Head of caudate nucleus (tissue), 42 donors: ENCODE results near the gene REV1.
"Not testable (repeated sequence)": the region's sequence is repeated elsewhere in the genome, so short reads cannot be mapped to it uniquely, and the experiment has no call there.

Experiments
- DNase-seq, 42 donors: peaks; one replicate each; pipeline versions ENCODE4 v3.0.0 to v3.0.0-alpha.2; 2020 to 2021; ENCODE audit warnings: mixed read lengths in 7 of 42
- intact Hi-C: fragments of 100-400 bp; cut with DNase I; formaldehyde crosslinking; loops from one replicate; pipeline ENCODE4 v1.15.0; 2022

Gene REV1

GRCh38 chr2:99489761-99490622 lies at the start of gene REV1:
TSS of gene REV1 (minus strand) at chr2:99490017. CDS start at chr2:99464975, 25,042 bp downstream.
- DNase-seq, result peak; percentile 78 to 96 (median 91)
- intact Hi-C loops, result loop anchor here (1.0 kb wide), 1 partner anchor 153 kb away; the partner anchor contains the start of gene EIF5B

DNA sequence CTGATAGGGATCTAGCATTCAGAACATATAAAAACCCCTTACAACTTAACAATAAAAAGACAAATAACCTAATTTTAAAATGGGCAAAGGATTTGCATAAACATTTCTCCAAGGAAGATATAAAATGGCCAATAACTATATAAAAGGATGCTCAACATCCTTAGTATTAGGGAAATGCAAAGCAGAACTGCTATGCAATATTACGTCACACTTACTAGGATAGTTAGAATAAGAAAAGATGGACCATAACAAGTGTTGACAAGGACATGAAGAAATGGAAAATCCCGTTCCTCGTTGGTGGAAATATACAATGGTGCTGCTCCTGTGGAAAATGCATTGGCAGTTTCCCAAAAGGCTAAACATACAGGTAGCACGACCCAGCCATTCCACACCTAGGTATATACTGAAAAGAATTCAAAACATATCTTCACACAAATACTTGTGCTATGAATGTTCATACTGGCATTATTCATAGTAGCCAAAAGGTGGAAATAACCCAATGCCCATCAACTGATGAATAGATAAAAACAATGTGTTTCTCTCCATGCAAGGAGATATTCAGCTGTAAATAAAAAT lies 48.2 kb upstream of the REV1 start:
- no peak for DNase-seq
- intact Hi-C loops, result no loop called here

- DNase-seq, result no peak
- intact Hi-C loops, result no loop called here
Observed at GRCh38 chr2:99524056-99524455, 34.2 kb upstream of the REV1 start.

DNA sequence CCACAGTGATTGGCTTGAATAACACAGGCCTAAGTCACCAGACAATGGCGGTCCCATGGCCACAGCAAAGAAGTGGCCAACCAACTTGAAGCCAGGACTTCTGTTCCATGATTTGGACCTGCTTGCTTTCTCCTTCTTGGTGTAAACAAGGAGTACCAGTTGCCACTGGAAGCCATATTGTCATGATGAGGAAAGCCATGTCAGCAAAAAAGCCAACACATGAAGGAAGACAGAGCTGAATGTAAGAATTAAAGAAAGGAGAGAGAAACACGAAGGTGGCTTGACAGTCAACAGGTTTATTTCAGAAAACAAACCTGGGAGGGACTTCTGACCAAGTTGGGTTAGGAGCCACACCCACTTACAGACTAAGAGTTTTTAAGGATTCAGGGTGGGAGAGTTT lies 32.3 kb upstream of the REV1 start:
- no peak for DNase-seq
- intact Hi-C loops, result no loop called here

GRCh38 chr2:99520813-99521212 lies 31.0 kb upstream of the REV1 start:
- intact Hi-C loops, result no loop called here

GRCh38 chr2:99520195-99520594 lies 30.4 kb upstream of the REV1 start:
- intact Hi-C loops, result no loop called here
- no peak for DNase-seq

More at GRCh38 chr2:99520813-99521212, 31.0 kb upstream of the REV1 start:
- DNase-seq, result no peak

DNA sequence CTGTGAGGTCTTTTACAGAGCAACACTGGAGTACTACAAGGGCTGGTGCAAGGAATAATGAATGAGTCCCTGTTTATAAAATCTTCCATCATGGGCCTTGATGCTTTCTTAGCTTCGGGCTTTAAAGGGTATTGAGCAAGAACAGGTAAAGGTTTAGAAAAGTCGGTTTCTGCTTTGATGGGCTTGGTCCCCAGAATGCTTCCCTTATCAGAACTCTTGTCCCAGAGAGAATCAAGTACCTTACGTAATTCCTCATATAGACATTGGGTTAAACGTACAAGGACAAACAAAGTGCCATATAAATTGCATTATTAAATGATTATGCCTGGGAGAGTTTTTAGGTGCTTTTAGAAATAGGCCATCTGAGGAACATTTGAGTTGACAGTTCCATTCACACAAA lies 24.5 kb upstream of the REV1 start:
- intact Hi-C loops, result no loop called here
- no peak for DNase-seq

DNA sequence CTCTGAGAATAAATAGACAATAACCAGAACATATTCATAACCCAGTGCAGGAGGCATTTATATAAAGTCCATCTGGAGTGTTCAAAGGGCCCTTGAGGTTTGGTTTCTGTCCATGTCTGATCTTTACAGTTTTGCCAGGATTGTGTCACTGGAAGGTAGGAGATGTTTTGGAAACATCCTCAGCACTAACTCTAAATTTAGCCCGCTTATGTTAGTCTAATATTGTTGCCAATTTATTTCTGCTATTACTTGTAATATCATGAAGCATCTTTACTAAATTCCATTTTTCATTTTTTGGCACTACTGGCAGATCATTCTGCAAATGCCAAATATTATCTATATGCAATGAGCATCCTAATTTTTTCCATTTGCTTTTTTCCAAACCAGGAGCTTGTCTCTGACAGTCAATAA lies 22.4 kb upstream of the REV1 start:
- no peak for DNase-seq
- intact Hi-C loops, result no loop called here

DNA sequence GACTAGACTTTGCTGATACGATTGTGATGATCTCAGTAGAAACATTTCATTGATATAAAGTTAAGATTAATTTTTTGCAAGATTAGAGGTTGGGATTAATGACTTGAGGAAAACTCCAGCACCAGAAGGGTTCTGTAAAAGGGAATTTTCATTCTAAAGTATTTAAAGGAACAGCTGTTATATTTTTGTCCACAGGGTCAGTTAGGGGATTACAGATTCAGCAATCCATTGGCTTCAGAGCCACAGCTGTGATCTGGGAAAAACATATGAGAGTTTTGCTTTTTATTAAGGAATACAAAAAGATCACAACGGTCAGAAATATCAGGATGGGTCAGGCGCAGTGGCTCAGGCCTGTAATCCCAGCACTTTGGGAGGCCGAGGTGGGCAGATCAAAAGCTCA lies 19.6 kb upstream of the REV1 start:
- no peak for DNase-seq
- intact Hi-C loops, result no loop called here

DNA sequence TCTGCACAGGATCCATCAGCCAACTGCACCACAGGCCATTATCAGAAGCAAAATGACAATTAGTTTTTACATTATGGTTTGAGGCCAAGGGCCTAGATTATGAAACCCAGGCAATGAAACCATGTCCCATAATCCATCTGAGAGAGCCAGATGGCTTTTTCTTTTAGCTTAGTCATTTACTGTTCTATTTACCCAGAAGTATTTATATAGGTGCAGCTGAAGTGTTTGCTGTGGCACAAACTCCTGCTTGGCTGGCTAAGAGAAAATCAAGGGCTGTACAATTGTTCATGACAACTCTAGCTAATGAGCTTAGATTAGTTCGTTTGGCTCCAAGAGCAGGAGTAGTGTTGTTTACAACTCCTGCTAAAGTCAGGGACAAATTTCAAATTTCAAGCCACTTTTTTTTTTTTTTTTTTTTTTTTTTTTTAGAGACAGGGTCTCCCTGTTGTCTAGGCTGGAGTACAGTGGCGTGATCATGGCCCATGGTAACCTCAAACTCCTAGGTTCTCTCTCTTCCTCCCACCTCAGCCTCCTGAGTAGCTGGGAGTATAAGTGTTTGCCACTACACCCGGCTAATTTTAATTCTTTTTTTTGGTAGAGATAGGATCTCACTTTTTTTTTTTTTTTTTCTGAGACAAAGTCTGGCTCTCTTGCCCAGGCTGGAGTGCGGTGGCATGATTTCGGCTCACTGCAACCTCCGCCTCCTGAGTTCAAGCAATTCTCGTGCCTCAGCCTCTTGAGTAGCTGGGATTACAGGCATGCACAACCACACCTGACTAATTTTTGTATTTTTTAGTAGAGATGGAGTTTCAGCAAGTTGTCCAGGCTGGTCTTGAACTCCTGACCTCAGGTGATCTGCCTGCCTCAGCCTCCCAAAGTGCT lies 18.4 kb upstream of the REV1 start:
- intact Hi-C loops, result no loop called here
- no peak for DNase-seq

DNA sequence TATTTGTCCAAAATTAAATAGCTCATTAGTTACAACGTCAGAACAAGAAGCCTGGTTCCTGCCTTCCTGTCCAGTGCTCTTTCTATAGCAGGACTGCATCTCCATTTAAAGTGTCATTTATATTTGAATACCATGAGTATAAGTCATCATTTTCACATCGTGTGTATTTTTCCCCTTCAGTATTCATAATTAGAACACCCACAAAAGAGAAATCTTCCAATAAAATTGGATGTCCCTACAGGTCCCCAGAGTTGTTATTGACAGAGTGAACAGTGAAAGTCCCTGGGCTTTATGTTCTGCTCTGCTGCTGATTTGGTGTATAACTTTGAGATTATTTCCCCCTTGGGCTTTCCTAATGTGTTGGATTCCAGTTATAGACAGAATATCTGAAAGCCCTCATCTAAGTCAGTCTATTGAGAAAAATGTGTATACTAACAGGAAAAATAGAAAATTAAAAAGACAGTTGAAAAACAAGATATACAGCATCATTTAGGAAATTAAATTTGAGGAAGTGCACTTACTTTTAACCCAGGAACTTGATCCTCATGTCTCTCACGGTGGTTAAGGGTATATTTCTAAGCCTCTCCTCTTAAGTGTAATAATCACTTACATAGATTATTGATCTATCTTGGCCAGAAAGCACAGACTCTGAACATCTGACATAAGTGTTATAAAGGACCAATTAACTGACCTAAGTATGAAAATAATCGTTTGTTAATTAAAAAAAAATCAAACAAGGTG lies 15.2 kb upstream of the REV1 start:
- intact Hi-C loops, result no loop called here
- DNase-seq, result no peak

- intact Hi-C loops, result not testable (repeated sequence)
- peak in 15 of 42 donors; percentile 1 to 55 (median 14) for DNase-seq
Observed at GRCh38 chr2:99503662-99504416, 14.0 kb upstream of the REV1 start.

- no peak for DNase-seq
- intact Hi-C loops, result no loop called here
Observed at GRCh38 chr2:99496021-99496420, 6.2 kb upstream of the REV1 start.

DNA sequence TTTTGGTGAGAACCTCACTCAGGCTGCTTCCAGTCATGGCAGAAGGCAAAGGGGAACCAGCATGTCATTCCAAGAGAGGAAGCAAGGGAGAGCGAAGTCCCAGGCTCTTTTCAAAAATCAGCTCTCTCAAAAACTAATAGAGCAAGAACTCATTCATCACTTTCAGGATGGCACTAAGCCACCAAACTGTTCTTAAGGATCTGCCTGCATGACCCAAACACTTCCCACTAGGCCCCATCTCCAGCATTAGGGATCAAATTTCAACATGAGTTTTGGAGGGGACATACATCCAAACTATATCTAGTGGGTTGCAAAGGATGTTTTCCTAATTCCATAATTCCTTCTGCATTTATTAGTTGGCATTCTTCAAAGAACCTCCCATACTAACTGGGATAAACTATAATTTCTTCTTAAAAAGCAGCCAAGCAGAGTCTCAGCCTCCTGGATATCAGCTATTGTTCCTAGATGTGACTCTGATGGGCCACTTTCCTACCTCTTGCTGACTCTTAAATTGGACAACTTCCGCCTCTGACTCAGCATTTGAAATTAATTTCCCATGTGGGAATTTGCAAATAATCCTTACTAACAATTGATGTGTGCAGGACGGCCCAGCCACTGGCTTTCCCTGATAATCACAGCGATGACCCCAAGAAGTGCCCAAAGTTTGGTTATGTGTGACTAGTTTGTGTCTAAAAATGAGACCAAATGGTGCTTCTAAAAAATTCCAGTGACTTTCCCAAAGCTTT lies 5.5 kb upstream of the REV1 start:
- intact Hi-C loops, result no loop called here
- DNase-seq, result no peak

- no peak for DNase-seq
- intact Hi-C loops, result no loop called here
Observed at GRCh38 chr2:99492721-99493120, 2.9 kb upstream of the REV1 start.

DNA sequence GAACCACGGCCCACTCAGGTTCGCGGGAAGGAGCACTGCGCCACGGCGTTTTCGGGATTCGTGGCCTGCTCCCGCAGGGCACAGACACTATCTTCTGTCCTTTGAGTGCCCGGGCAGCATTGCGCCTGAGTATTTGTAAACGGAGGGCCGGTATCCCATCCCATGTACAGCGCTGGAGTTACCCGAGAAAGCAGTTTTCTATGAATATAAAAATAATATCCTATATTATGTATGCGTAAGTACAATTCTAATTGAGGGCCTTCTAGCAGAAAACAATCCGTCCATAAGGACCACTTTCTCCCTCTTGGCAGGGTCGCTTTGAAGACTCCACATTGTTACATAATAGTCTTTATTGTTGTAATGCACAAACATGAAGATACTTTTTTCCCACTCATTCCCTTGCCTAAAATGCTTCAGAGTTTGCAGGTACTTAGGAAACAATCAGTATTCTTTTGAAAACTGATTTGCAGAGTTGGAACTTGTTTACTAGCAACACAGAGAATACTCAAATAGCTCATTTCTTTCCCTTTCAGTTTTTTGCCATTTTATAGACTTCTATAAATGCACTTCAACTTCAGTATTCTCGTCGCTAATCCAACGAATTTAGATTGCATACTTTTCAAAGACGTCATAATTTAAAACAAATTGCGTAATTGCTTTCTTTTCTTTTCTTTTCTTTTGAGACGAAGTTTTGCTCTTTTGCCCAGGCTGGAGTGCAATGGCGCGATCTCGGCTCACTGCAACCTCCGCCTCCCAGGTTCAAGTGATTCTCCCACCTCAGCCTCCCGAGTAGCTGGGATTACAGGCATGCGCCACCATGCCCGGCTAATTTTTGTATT lies 1.0 kb upstream of the REV1 start:
- intact Hi-C loops, result loop anchor here (1.0 kb wide), 1 partner anchor 154 kb away; the partner anchor contains the start of gene EIF5B
- no peak for DNase-seq
